ENCODE measurements around the gene CAMK2G.
"Not testable (repeated sequence)": the region's sequence is repeated elsewhere in the genome, so short reads cannot be mapped to it uniquely, and the experiment has no call there.

- TF ChIP-seq CTCF (IDR thresholded peaks at IDR 0.05; ENCODE audit: insufficient read depth, low read length, poor library complexity, severe bottlenecking); EZH2phosphoT487 (conservative IDR thresholded peaks at IDR 0.05; ENCODE audit: low read length): not testable (repeated sequence)
Measured at GRCh38 chr10:73890830-73891229, 16.5 kb upstream of the CAMK2G start.

Measured in SU-DHL-6 (cell line).